CD8-positive, alpha-beta memory T cell (primary cell): ENCODE data around the gene MYEOV. TPM values are rescaled to one million over a fixed set of nuclear protein-coding genes. Genes with fewer than 3 reads are reported as not detected.

Experiments used
- CTCF ChIA-PET: fragments of 350-600 bp; sonication (Branson Sonifier 250); formaldehyde crosslinking; loops from one replicate; lab custom pipeline; 2021; ENCODE audit warnings: antibody characterized with exemption; lab: Charles Lee
- POLR2A ChIA-PET: fragments of 350-600 bp; sonication (Branson Sonifier 250); formaldehyde crosslinking; loops from one replicate; lab custom pipeline; 2021; ENCODE audit warnings: antibody characterized with exemption; lab: Charles Lee
- DNase-seq, 5 donors: peaks; one replicate each; pipeline versions ENCODE4 v3.0.0 to v3.0.0-alpha.2; 2020 to 2022; ENCODE audit warnings: mixed read lengths in 1 of 5
- H3K27ac ChIP-seq: one replicate; pipeline ENCODE4 v1.7.0; 2013; ENCODE audit warnings: low read depth, mild to moderate bottlenecking, low read length, moderate library complexity
- H3K27me3 ChIP-seq: 2 replicates; pipeline ENCODE4 v1.7.0; 2013; ENCODE audit warnings: low read length, mild to moderate bottlenecking; ENCODE audit not compliant: insufficient read depth, poor library complexity, severe bottlenecking
- H3K36me3 ChIP-seq: 2 replicates; pipeline ENCODE4 v1.7.0; 2013; ENCODE audit warnings: mild to moderate bottlenecking, low read length, moderate library complexity; ENCODE audit not compliant: insufficient read depth
- H3K4me1 ChIP-seq: 2 replicates; pipeline ENCODE4 v1.7.0; 2013; ENCODE audit warnings: mild to moderate bottlenecking, low read length, moderate library complexity; ENCODE audit not compliant: insufficient read depth
- H3K4me3 ChIP-seq: 2 replicates; pipeline ENCODE4 v1.7.0; 2013; ENCODE audit warnings: mild to moderate bottlenecking, low read length
- H3K9me3 ChIP-seq: 2 replicates; pipeline ENCODE4 v1.7.0; 2013; ENCODE audit warnings: mild to moderate bottlenecking, low read length
- H3K27ac Mint-ChIP-seq, 8 donors: one replicate each; pipeline ENCODE4 v1.8.0; 2020 to 2021; ENCODE audit warnings: mixed read lengths in 8 of 8, mild to moderate bottlenecking in 6 of 8, inconsistent platforms in 3 of 8, moderate library complexity in 3 of 8
- H3K27me3 Mint-ChIP-seq, 2 donors: one replicate each; pipeline ENCODE4 v1.8.0; 2020 to 2021; ENCODE audit warnings: mixed read lengths in 2 of 2, mild to moderate bottlenecking in 1 of 2, moderate library complexity in 1 of 2
- H3K36me3 Mint-ChIP-seq, 3 donors: one replicate each; pipeline ENCODE4 v1.8.0; 2020 to 2021; ENCODE audit warnings: mixed read lengths in 3 of 3, inconsistent platforms in 1 of 3, mild to moderate bottlenecking in 1 of 3
- H3K4me1 Mint-ChIP-seq, 3 donors: one replicate each; pipeline ENCODE4 v1.8.0; 2020 to 2021; ENCODE audit warnings: mixed read lengths in 3 of 3, inconsistent platforms in 1 of 3, mild to moderate bottlenecking in 1 of 3
- H3K4me3 Mint-ChIP-seq, 7 donors: one replicate each; pipeline ENCODE4 v1.8.0; 2020 to 2021; ENCODE audit warnings: mixed read lengths in 7 of 7, mild to moderate bottlenecking in 6 of 7, moderate library complexity in 4 of 7, inconsistent platforms in 2 of 7
- H3K9me3 Mint-ChIP-seq, 5 donors: one replicate each; pipeline ENCODE4 v1.8.0; 2020 to 2022; ENCODE audit warnings: mixed read lengths in 5 of 5, mild to moderate bottlenecking in 3 of 5, moderate library complexity in 2 of 5, inconsistent platforms in 1 of 5
- polyA plus RNA-seq: library from polyadenylated mRNA; unstranded; fragments of 300-500 nt; fragmentation: Illumina TruSeq; gene quantifications from one replicate; pipeline ENCODE4 v1.2.3, GENCODE V29; 2021
- total RNA-seq, 2 experiments: library from RNA; stranded (reverse); gene quantifications; one replicate each; pipeline ENCODE4 v1.2.3, GENCODE V29; 2021

Gene MYEOV
- total and polyA plus RNA-seq, 3 experiments from 2014 or later, result 0.89 TPM; not detected in 2

DNA sequence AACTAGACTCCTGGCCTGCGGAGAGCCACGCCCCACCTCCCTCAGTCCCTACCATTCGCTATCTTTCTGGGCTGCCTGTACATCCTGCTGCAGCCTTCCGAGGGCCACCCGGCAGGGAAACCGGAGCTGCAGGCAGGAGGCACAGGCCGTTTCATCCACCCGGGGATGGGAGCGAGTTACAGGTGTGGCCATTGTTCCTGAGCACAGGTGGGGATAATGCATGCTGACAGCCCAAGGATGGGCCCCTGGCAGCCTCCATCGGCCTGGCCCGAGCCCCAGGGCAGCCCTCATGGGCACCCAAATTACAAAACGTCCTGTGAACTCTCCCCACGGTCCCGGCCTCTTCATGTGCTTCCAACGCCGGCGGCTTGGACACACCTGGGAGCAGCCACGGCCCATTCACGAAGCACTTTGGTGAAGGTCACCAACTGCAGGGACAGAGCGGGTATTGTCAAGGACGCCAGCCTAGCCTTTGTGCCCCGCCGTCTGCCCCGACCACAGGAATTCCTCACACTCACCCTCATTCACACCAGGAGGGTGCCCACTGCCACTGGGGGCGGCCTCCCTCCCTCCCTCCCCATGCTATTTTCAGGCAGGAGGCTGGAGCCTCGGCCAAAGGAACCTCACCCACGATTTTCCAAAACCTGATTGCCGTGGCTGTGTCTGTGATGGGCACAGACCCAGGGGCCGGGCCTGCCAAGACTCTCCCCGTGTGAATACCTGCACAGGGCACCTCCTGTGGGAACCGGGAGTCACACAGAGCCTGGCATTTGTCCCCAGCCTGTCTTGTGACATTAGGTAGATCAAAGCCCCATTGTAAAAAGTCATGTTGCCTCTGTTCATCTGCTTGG is 42.1 kb upstream of the MYEOV start:
- no peaks in the 10 kb centered on the region for H3K36me3 ChIP-seq
- ChIA-PET CTCF (no interaction called here), POLR2A (no interaction called here)
- H3K9me3 Mint-ChIP-seq, result peaks cover 0 to 4% (median 0%) of the 10 kb centered on the region in 5 donors
- no peaks in the 10 kb centered on the region for H3K36me3 Mint-ChIP-seq
- no peak overlapping the region for H3K27ac Mint-ChIP-seq
- no peaks in the 10 kb centered on the region for H3K4me1 Mint-ChIP-seq
- no peak overlapping the region for H3K27ac ChIP-seq
- no peaks in the 10 kb centered on the region for H3K4me1 ChIP-seq
- no peaks in the 10 kb centered on the region for H3K9me3 ChIP-seq
- H3K27me3 ChIP-seq, result no peaks in the 10 kb centered on the region
- no peak overlapping the region for H3K4me3 ChIP-seq
- H3K4me3 Mint-ChIP-seq, result no peak overlapping the region
- peaks cover 14 to 49% of the 10 kb centered on the region in 2 donors for H3K27me3 Mint-ChIP-seq
- DNase-seq, result no peak

DNA sequence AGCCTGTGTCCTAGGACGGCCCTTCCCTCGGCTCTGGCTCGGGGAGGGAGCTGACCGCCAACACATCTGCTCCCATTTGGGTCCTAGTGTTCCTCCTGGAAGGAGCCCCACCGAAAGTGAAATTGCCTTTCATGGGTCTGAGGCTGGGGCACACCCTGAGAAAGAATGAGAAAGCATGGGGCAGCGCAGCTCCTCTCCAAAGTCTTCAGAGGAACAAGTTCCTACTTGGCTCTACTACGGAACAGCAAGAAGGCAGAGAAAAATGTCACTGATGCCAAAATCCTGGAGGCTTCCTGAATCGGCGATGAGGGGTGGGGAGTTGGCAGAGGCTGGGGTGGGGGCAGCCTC is 41.5 kb upstream of the MYEOV start:
- Histone ChIP-seq H3K27ac (no peak overlapping the region), H3K4me1 (no peaks in the 10 kb centered on the region), H3K36me3 (no peaks in the 10 kb centered on the region), H3K27me3 (no peaks in the 10 kb centered on the region), H3K4me3 (no peak overlapping the region), H3K9me3 (no peaks in the 10 kb centered on the region)
- POLR2A ChIA-PET, result no interaction called here
- H3K4me1 Mint-ChIP-seq, result no peaks in the 10 kb centered on the region
- H3K27ac Mint-ChIP-seq, result no peak overlapping the region
- no peak for DNase-seq
- H3K4me3 Mint-ChIP-seq, result no peak overlapping the region
- H3K9me3 Mint-ChIP-seq, result peaks cover 0 to 4% (median 0%) of the 10 kb centered on the region in 5 donors
- CTCF ChIA-PET, result no interaction called here
- peaks cover 14 to 52% of the 10 kb centered on the region in 2 donors for H3K27me3 Mint-ChIP-seq
- no peaks in the 10 kb centered on the region for H3K36me3 Mint-ChIP-seq

GRCh38 chr11:69253028-69253427 is 40.9 kb upstream of the MYEOV start:
- no peak overlapping the region for H3K4me3 ChIP-seq
- H3K27ac Mint-ChIP-seq, result no peak overlapping the region
- H3K36me3 ChIP-seq, result no peaks in the 10 kb centered on the region
- H3K27ac ChIP-seq, result no peak overlapping the region
- no peaks in the 10 kb centered on the region for H3K4me1 ChIP-seq
- peaks cover 0 to 4% (median 0%) of the 10 kb centered on the region in 5 donors for H3K9me3 Mint-ChIP-seq
- no peak overlapping the region for H3K4me3 Mint-ChIP-seq
- POLR2A ChIA-PET, result no interaction called here
- H3K27me3 Mint-ChIP-seq, result peaks cover 14 to 55% of the 10 kb centered on the region in 2 donors
- H3K27me3 ChIP-seq, result no peaks in the 10 kb centered on the region
- CTCF ChIA-PET, result no interaction called here
- H3K36me3 Mint-ChIP-seq, result no peaks in the 10 kb centered on the region
- no peak for DNase-seq
- H3K9me3 ChIP-seq, result no peaks in the 10 kb centered on the region
- no peaks in the 10 kb centered on the region for H3K4me1 Mint-ChIP-seq

DNA sequence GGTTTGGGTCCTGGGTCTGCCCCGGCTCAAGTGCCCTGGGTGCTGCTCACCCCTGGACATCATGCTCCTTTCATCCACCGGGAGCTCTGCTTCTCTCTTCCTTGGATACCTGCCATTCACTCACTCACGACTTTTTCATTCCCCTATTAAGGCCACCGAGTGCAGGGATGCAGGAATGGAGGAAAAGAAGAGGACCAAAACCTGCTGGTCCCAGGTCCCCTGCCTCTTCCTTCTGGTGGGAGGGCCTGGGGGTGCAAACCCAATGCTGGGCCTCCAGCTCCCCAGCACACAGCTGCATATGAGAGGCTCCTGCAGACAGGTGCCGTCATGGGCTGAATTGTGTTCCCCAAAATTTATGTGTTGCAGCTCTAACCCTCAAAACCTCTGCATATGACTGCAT is 36.8 kb upstream of the MYEOV start:
- no peaks in the 10 kb centered on the region for H3K36me3 Mint-ChIP-seq

GRCh38 chr11:69257838-69258658 is 35.9 kb upstream of the MYEOV start:
- CTCF ChIA-PET, result no interaction called here
- no peaks in the 10 kb centered on the region for H3K4me1 ChIP-seq
- H3K4me1 Mint-ChIP-seq, result no peaks in the 10 kb centered on the region
- H3K9me3 Mint-ChIP-seq, result peaks cover 0 to 7% (median 2%) of the 10 kb centered on the region in 5 donors
- peaks cover 0 to 2% (median 0%) of the 10 kb centered on the region in 3 donors for H3K36me3 Mint-ChIP-seq
- no peaks in the 10 kb centered on the region for H3K9me3 ChIP-seq
- POLR2A ChIA-PET, result no interaction called here
- no peaks in the 10 kb centered on the region for H3K36me3 ChIP-seq
- H3K27me3 ChIP-seq, result no peaks in the 10 kb centered on the region
- no peak for DNase-seq
- peaks cover 10 to 34% of the 10 kb centered on the region in 2 donors for H3K27me3 Mint-ChIP-seq
- no peak overlapping the region for H3K27ac Mint-ChIP-seq
- H3K27ac ChIP-seq, result no peak overlapping the region
- no peak overlapping the region for H3K4me3 Mint-ChIP-seq
- H3K4me3 ChIP-seq, result no peak overlapping the region

More for the DNA sequence above, 36.8 kb upstream of the MYEOV start:
- no peaks in the 10 kb centered on the region for H3K9me3 ChIP-seq
- Mint-ChIP-seq H3K4me3 (no peak overlapping the region), H3K27ac (no peak overlapping the region), H3K27me3 (peaks cover 14 to 41% of the 10 kb centered on the region in 2 donors), H3K4me1 (no peaks in the 10 kb centered on the region), H3K9me3 (peaks cover 0 to 7% (median 2%) of the 10 kb centered on the region in 5 donors)
- DNase-seq, result no peak
- CTCF ChIA-PET, result no interaction called here
- H3K36me3 ChIP-seq, result no peaks in the 10 kb centered on the region
- no peaks in the 10 kb centered on the region for H3K4me1 ChIP-seq
- no peaks in the 10 kb centered on the region for H3K27me3 ChIP-seq
- H3K4me3 ChIP-seq, result no peak overlapping the region
- POLR2A ChIA-PET, result no interaction called here
- H3K27ac ChIP-seq, result no peak overlapping the region

DNA sequence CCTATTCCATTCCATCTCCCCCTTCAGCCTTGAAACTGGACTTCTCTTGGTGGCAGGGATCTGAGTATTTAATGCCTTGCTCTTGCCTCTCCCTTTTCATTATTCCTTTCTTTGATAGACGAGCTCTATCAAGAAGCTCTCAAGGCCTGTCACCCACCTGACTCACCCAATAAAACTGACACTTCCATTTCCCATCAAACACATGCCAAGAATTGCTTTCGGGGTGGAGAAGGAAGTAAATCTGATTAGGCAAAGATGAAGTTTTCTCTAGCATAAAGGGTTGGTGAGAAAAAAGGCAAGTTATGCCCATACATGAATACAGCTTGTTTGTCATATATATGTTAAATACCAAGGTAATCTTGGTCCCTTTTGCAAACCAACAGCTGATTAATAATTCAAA is 34.9 kb upstream of the MYEOV start:
- H3K4me3 Mint-ChIP-seq, result no peak overlapping the region

GRCh38 chr11:69260622-69261021 is 33.3 kb upstream of the MYEOV start:
- DNase-seq, result no peak
- Mint-ChIP-seq H3K36me3 (peaks cover 0 to 4% (median 0%) of the 10 kb centered on the region in 3 donors), H3K27ac (no peak overlapping the region), H3K4me3 (no peak overlapping the region), H3K9me3 (peaks cover 0 to 5% (median 0%) of the 10 kb centered on the region in 5 donors), H3K27me3 (peaks cover 9 to 17% of the 10 kb centered on the region in 2 donors), H3K4me1 (no peaks in the 10 kb centered on the region)
- H3K27me3 ChIP-seq, result no peaks in the 10 kb centered on the region
- no peak overlapping the region for H3K4me3 ChIP-seq
- no peaks in the 10 kb centered on the region for H3K9me3 ChIP-seq
- ChIA-PET CTCF (interaction anchor here (1.2 kb wide), 1 partner anchor 10 kb away, joined by 3 read pairs; no protein-coding TSS in a partner anchor), POLR2A (no interaction called here)
- no peak overlapping the region for H3K27ac ChIP-seq
- H3K36me3 ChIP-seq, result no peaks in the 10 kb centered on the region
- no peaks in the 10 kb centered on the region for H3K4me1 ChIP-seq

More for the DNA sequence above, 34.9 kb upstream of the MYEOV start:
- Histone ChIP-seq H3K4me1 (no peaks in the 10 kb centered on the region), H3K9me3 (no peaks in the 10 kb centered on the region), H3K4me3 (no peak overlapping the region), H3K27me3 (no peaks in the 10 kb centered on the region), H3K27ac (no peak overlapping the region), H3K36me3 (no peaks in the 10 kb centered on the region)
- no peak overlapping the region for H3K27ac Mint-ChIP-seq
- H3K4me1 Mint-ChIP-seq, result no peaks in the 10 kb centered on the region
- peaks cover 0 to 7% (median 0%) of the 10 kb centered on the region in 5 donors for H3K9me3 Mint-ChIP-seq
- peaks cover 9 to 29% of the 10 kb centered on the region in 2 donors for H3K27me3 Mint-ChIP-seq
- peaks cover 0 to 4% (median 0%) of the 10 kb centered on the region in 3 donors for H3K36me3 Mint-ChIP-seq
- DNase-seq, result no peak
- POLR2A ChIA-PET, result no interaction called here
- CTCF ChIA-PET, result no interaction called here

GRCh38 chr11:69261116-69261515 is 32.8 kb upstream of the MYEOV start:
- H3K4me3 Mint-ChIP-seq, result no peak overlapping the region
- no peaks in the 10 kb centered on the region for H3K4me1 Mint-ChIP-seq
- Histone ChIP-seq H3K27me3 (no peaks in the 10 kb centered on the region), H3K4me3 (no peak overlapping the region), H3K27ac (no peak overlapping the region), H3K36me3 (no peaks in the 10 kb centered on the region), H3K4me1 (no peaks in the 10 kb centered on the region), H3K9me3 (no peaks in the 10 kb centered on the region)
- CTCF ChIA-PET, result interaction anchor here (1.2 kb wide), 1 partner anchor 10 kb away, joined by 3 read pairs; no protein-coding TSS in a partner anchor
- H3K27me3 Mint-ChIP-seq, result peaks cover 13 to 15% of the 10 kb centered on the region in 2 donors
- H3K9me3 Mint-ChIP-seq, result peaks cover 0 to 3% (median 0%) of the 10 kb centered on the region in 5 donors
- DNase-seq, result no peak
- H3K27ac Mint-ChIP-seq, result no peak overlapping the region
- H3K36me3 Mint-ChIP-seq, result peaks cover 0 to 4% (median 0%) of the 10 kb centered on the region in 3 donors
- POLR2A ChIA-PET, result no interaction called here
